Measurements from ENCODE around the gene LYRM7. TPM values are rescaled to one million over a fixed set of nuclear protein-coding genes. Genes with fewer than 3 reads are reported as not detected.

LYRM7 gene
- total RNA-seq, 1 donor from 2014 or later = 6.0 TPM

- Histone ChIP-seq H3K27me3 (no peaks in the 10 kb centered on the region), H3K36me3 (no peaks in the 10 kb centered on the region), H3K4me3 (no peak overlapping the region), H3K27ac (no peak overlapping the region), H3K4me1 (no peaks in the 10 kb centered on the region), H3K9me3 (no peaks in the 10 kb centered on the region)
- no peak for DNase-seq
- no peak for TF ChIP-seq CTCF (IDR thresholded peaks at IDR 0.05)
- intact Hi-C loops (cut with DNase I) = no loop called here
- ATAC-seq = no peak
Measured at GRCh38 chr5:131221008-131221703, 50.4 kb downstream of the LYRM7 start.

DNA sequence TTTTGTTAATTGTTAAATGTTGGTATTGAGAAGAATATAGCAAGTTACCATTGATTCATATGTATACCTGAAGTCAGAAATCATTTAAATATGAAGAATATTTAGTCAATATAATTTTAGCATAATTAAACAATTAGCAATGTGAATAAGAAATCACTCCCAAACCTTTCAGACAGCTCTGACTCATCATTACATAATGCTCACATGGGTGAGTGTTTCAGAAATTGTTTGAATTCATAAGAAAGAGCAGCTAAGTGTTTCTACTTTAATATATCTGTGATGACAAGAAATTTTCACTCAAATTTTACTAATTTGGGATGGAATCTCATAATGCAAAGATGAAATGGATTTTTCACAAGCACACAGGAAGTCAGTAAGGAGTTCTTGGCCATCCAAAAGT, 51.1 kb downstream of the LYRM7 start:
- intact Hi-C loops (cut with DNase I) = no loop called here
- DNase-seq (no peak), ATAC-seq (no peak)
- no peaks in the 10 kb centered on the region for H3K4me1 ChIP-seq
- TF ChIP-seq CTCF (IDR thresholded peaks at IDR 0.05) = no peak
- H3K27me3 ChIP-seq = no peaks in the 10 kb centered on the region
- no peak overlapping the region for H3K27ac ChIP-seq
- no peaks in the 10 kb centered on the region for H3K36me3 ChIP-seq
- H3K9me3 ChIP-seq = no peaks in the 10 kb centered on the region
- no peak overlapping the region for H3K4me3 ChIP-seq

DNA sequence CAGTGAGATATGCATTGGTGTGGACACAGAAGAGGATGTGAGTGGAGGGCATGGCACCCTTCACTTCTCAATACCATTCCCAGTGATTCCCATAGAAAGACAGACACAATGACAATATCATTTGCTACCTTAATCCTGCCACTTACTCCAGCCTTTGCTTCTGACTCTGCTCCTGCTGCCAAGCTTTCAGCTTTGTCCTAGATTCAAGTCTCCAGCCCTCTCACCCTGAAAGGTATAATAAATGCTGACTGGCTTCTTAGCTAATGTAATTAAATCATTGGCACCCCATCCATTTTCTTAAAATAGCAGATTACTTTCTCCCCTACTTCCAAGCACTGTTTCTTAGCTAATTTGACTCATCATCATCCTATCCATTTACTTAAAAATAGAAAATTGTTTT, 52.0 kb downstream of the LYRM7 start:
- ATAC-seq (no peak), DNase-seq (no peak)
- intact Hi-C loops (cut with DNase I) = no loop called here
- Histone ChIP-seq H3K36me3 (no peaks in the 10 kb centered on the region), H3K27me3 (no peaks in the 10 kb centered on the region), H3K9me3 (no peaks in the 10 kb centered on the region), H3K27ac (no peak overlapping the region), H3K4me3 (no peak overlapping the region), H3K4me1 (no peaks in the 10 kb centered on the region)
- TF ChIP-seq CTCF (IDR thresholded peaks at IDR 0.05) = no peak

- no peak overlapping the region for H3K4me3 ChIP-seq
- H3K36me3 ChIP-seq = no peaks in the 10 kb centered on the region
- intact Hi-C loops (cut with DNase I) = no loop called here
- no peak for DNase-seq
- no peaks in the 10 kb centered on the region for H3K9me3 ChIP-seq
- ATAC-seq = no peak
- no peaks in the 10 kb centered on the region for H3K4me1 ChIP-seq
- no peak overlapping the region for H3K27ac ChIP-seq
- no peaks in the 10 kb centered on the region for H3K27me3 ChIP-seq
- TF ChIP-seq CTCF (IDR thresholded peaks at IDR 0.05) = no peak
Measured at GRCh38 chr5:131223751-131224386, 53.1 kb downstream of the LYRM7 start.

DNA sequence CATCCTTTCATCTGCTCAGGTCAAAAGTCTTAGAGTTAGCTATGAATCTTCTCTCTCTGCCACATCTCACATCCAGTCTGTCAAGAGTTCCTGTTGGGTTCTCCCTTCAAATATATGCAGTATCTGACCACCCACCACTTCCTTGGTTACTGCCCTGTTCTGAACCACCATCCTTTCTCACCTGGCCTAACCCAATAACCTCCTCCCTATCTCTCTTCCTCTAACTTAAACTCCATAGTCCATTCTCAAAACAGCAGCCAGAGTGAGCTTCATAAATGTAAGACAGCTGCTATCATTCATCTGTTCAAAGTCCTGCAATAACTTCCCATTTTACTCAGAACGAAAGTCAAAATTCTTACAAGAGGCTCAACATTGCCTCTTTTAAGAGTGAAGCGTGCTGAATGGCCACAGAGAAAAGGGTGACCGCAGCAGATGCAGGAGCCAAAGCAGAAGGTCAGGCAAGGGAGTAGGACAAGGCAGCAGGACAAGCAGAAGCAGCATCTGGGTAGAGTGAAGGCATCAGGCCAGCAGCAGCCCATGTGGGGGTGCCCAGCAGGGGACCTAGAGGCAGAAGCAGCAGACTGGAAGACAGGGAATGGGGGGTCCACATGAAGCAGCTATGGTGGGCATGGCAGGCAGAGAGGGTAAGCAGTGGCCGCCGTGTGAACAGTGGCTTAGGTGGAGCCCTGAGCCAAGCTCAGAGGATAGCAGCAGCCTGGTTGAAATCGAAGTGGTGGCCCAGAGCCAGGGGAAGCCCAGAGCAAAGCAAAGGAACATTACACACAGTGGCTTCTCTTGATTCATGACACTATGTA, 53.9 kb downstream of the LYRM7 start:
- no peak for TF ChIP-seq CTCF (IDR thresholded peaks at IDR 0.05)
- H3K9me3 ChIP-seq = no peaks in the 10 kb centered on the region
- DNase-seq (no peak), ATAC-seq (peak; percentile 85)
- no peaks in the 10 kb centered on the region for H3K36me3 ChIP-seq
- H3K27ac ChIP-seq = no peak overlapping the region
- intact Hi-C loops (cut with DNase I) = no loop called here
- H3K4me1 ChIP-seq = no peaks in the 10 kb centered on the region
- H3K27me3 ChIP-seq = no peaks in the 10 kb centered on the region
- H3K4me3 ChIP-seq = no peak overlapping the region
